ENCODE data around the gene GOLPH3. TPM values are rescaled to one million over a fixed set of nuclear protein-coding genes. Genes with fewer than 3 reads are reported as not detected.
A peak's percentile ranks its signal among the peaks of the same experiment; 100 is the strongest.

GOLPH3 gene
- total and polyA plus RNA-seq, 2 of the 4 experiments (the other 2 are of a cell fraction), result 38.2 to 41.3 TPM

DNA sequence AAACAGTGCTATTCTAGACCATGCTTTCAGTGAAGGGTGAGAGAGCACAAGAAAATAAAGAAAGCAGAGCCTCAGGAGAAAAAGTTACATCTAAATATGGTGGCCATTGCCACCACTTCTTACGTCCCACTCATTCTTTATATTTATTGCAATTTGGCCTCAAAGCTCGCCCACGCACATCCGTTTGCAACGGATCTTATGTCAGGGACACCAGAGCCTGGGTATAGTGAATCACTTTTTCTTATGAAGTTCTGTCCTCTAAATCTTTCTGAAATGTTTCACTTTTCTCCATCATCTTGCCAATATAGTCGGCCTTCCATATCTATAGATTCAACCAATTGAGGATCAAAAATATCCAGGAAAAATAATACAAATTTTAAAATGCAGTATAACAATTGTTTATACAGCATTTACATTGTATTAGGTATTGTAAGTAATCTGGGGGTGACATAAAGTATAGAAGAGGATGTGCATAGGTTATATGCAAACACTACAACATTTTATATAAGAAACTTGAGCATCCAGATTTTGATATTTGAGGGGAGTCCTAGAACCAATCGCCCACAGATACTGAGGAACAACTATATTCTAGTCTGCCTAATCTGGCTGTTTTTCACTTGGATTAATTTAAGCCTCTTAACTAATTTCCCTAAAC, 35.2 kb downstream of the GOLPH3 start:
- in situ Hi-C loops (cut with MboI; ENCODE audit: low sequenced_read_pairs) (no loop called here), dilution Hi-C loops (cut with HindIII; ENCODE audit: low sequenced_read_pairs, unreplicated experiment) (no loop called here), intact Hi-C loops (cut with micrococcal nuclease) (no loop called here)
- no peak for ATAC-seq (ENCODE audit: low read depth)
- H4K5ac ChIP-seq (ENCODE audit: low read depth, low read length), result no peak overlapping the region; the same call in 1 of the 2 replicates
- WGBS, 2 experiments (ENCODE audit: extremely low coverage in 2 of 2, insufficient read length in 1 of 2), result no CpG with 5 or more reads among the region's 7 CpGs
- peaks cover 3% of the 10 kb centered on the region; the same call in 1 of the 2 replicates for H3K4me1 ChIP-seq (ENCODE audit: control insufficient read depth, insufficient read depth, low read length)
- H2BK5ac ChIP-seq (ENCODE audit: low read depth, low read length, poor library complexity, severe bottlenecking), result no peak overlapping the region
- no peak overlapping the region for H3K27ac ChIP-seq (ENCODE audit: insufficient read depth, low read length)
- no peak overlapping the region for H2BK120ac ChIP-seq (ENCODE audit: low read depth, low read length)
- ChIA-PET CTCF (no interaction called here), POLR2A (ENCODE audit: unreplicated experiment) (no interaction called here)
- H3K9ac ChIP-seq (ENCODE audit: low read depth, low read length), result no peak overlapping the region
- H4K20me1 ChIP-seq (ENCODE audit: insufficient read depth, low read length), result peaks cover 54% of the 10 kb centered on the region
- H2BK15ac ChIP-seq (ENCODE audit: low read depth, low read length), result no peak overlapping the region
- H4K91ac ChIP-seq (ENCODE audit: insufficient read depth, low read depth, low read length), result no peak overlapping the region
- H3K27me3 ChIP-seq (ENCODE audit: control insufficient read depth, insufficient read depth, low read length), result no peaks in the 10 kb centered on the region
- no peak overlapping the region for H3K56ac ChIP-seq (ENCODE audit: extremely low read depth, insufficient read depth, low read length)
- no peak overlapping the region for H2AK9ac ChIP-seq (replicated peaks; ENCODE audit: low read depth, low read length, poor library complexity)
- peaks cover 26 to 40% of the 10 kb centered on the region in 2 experiments for H3K79me1 ChIP-seq (ENCODE audit: low read depth in 1 of 2, low read length in 2 of 2)
- no peak for TF ChIP-seq MXI1 (IDR thresholded peaks at IDR 0.05; ENCODE audit: borderline replicate concordance, low read depth, low read length)
- TF ChIP-seq RFX5 (IDR thresholded peaks at IDR 0.05; ENCODE audit: low read depth, low read length), result no peak
- TF ChIP-seq CEBPB (IDR thresholded peaks at IDR 0.05; ENCODE audit: low read depth, low read length), result no peak
- TF ChIP-seq RCOR1 (IDR thresholded peaks at IDR 0.05; ENCODE audit: insufficient replicate concordance, low read length), result no peak
- TF ChIP-seq RAD21 (IDR thresholded peaks at IDR 0.05; ENCODE audit: low read length), result no peak
- TF ChIP-seq CHD1 (IDR thresholded peaks at IDR 0.05; ENCODE audit: low read depth, low read length), result no peak
- no peak for TF ChIP-seq POLR2A (IDR thresholded peaks at IDR 0.05; ENCODE audit: low read depth, low read length)
- no peak for TF ChIP-seq NFE2L2 (IDR thresholded peaks at IDR 0.05; ENCODE audit: low read depth, low read length)
- TF ChIP-seq, protein P1, sequence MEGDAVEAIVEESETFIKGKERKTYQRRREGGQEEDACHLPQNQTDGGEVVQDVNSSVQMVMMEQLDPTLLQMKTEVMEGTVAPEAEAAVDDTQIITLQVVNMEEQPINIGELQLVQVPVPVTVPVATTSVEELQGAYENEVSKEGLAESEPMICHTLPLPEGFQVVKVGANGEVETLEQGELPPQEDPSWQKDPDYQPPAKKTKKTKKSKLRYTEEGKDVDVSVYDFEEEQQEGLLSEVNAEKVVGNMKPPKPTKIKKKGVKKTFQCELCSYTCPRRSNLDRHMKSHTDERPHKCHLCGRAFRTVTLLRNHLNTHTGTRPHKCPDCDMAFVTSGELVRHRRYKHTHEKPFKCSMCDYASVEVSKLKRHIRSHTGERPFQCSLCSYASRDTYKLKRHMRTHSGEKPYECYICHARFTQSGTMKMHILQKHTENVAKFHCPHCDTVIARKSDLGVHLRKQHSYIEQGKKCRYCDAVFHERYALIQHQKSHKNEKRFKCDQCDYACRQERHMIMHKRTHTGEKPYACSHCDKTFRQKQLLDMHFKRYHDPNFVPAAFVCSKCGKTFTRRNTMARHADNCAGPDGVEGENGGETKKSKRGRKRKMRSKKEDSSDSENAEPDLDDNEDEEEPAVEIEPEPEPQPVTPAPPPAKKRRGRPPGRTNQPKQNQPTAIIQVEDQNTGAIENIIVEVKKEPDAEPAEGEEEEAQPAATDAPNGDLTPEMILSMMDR (conservative IDR thresholded peaks at IDR 0.05; ENCODE audit: low read depth, low read length), result no peak
- TF ChIP-seq MAFK (IDR thresholded peaks at IDR 0.05; ENCODE audit: low read depth, low read length), result no peak
- no peak for TF ChIP-seq MAZ (IDR thresholded peaks at IDR 0.05; ENCODE audit: borderline replicate concordance, low read depth, low read length)
- no peak for TF ChIP-seq SMC3 (IDR thresholded peaks at IDR 0.05; ENCODE audit: low read depth, low read length)
- H3K23ac ChIP-seq (ENCODE audit: low read depth, low read length), result no peak overlapping the region
- BruUV-seq (replicated peaks), result no TSS peak
- no peak overlapping the region for H3K4me2 ChIP-seq (ENCODE audit: low read depth, low read length)
- H2BK20ac ChIP-seq (ENCODE audit: low read depth, low read length), result no peak overlapping the region
- H3K18ac ChIP-seq (ENCODE audit: low read depth, low read length), result no peak overlapping the region
- no peak overlapping the region for H3K4me3 ChIP-seq (ENCODE audit: insufficient read depth, low read depth, low read length)
- DNase-seq, result peak; percentile 45
- H4K8ac ChIP-seq (ENCODE audit: low read depth in 2 of 2, low read length in 2 of 2), result no peak overlapping the region
- no peak overlapping the region for H2AK5ac ChIP-seq (ENCODE audit: low read depth, low read length)
- no peak overlapping the region for H3K4ac ChIP-seq (ENCODE audit: low read depth, low read length)
- peaks cover 19% of the 10 kb centered on the region for H3K36me3 ChIP-seq (ENCODE audit: control insufficient read depth, insufficient read depth, low read length)
- no peak overlapping the region for H2AFZ ChIP-seq (replicated peaks; ENCODE audit: low read length, poor library complexity)
- no peak overlapping the region for H3K14ac ChIP-seq (replicated peaks; ENCODE audit: low read depth, low read length)
- no peaks in the 10 kb centered on the region for H3K9me3 ChIP-seq (ENCODE audit: control insufficient read depth, insufficient read depth, low read length)
- 0 out of 2 replicates have a peak, but pooled peaks cover 3% of the 10 kb centered on the region for H3K9me1 ChIP-seq (ENCODE audit: insufficient read depth, low read length)

Measured in IMR-90 (cell line).